Right lobe of liver (tissue), 6 donors: ENCODE measurements around the gene C3AR1. TPM values are rescaled to one million over a fixed set of nuclear protein-coding genes. Genes with fewer than 3 reads are reported as not detected.
A peak's percentile ranks its signal among the peaks of the same experiment; 100 is the strongest.
"Not testable (repeated sequence)": the region's sequence is repeated elsewhere in the genome, so short reads cannot be mapped to it uniquely, and the experiment has no call there.

Experiments used
- ATAC-seq, 4 donors: fragments of 200-7000 bp; cut with Tn5 transposase; one replicate each; pipeline ENCODE4 v1.9.1; 2020; ENCODE audit warnings: mild to moderate bottlenecking in 4 of 4, moderate library complexity in 4 of 4
- DNase-seq, 3 donors: peaks; one replicate each; pipeline ENCODE4 v3.0.0-alpha.2; 2020
- H3K27ac ChIP-seq, 3 donors: fragments of 200-600 bp; one replicate each; pipeline ENCODE4 v1.8.0; 2022
- H3K27me3 ChIP-seq, 2 donors: fragments of 200-600 bp; one replicate each; pipeline ENCODE4 v1.8.0; 2022
- H3K36me3 ChIP-seq, 4 donors: fragments of 200-600 bp; sonication (generic) in 1 of 4; one replicate each; pipeline versions ENCODE4 v1.5.1 to v1.8.0; 2017 to 2022; ENCODE audit warnings: control low read depth in 1 of 4
- H3K4me1 ChIP-seq, 4 donors: fragments of 200-600 bp; sonication (generic) in 1 of 4; one replicate each; pipeline versions ENCODE4 v1.5.1 to v1.8.0; 2017 to 2022; ENCODE audit warnings: control low read depth in 1 of 4
- H3K4me3 ChIP-seq, 3 donors: fragments of 200-600 bp; one replicate each; pipeline ENCODE4 v1.8.0; 2022
- H3K9me3 ChIP-seq, 4 donors: fragments of 200-600 bp; sonication (generic) in 1 of 4; one replicate each; pipeline versions ENCODE4 v1.5.1 to v1.8.0; 2017 to 2022; ENCODE audit warnings: control low read depth in 1 of 4
- CTCF ChIP-seq, 4 donors: fragments of 200-600 bp in 3 of 4; fragments of 450-650 bp in 1 of 4; IDR thresholded peaks; one replicate each; pipeline versions ENCODE4 v1.5.1 to v1.8.0; 2016 to 2022; ENCODE audit warnings: antibody characterized with exemption in 4 of 4, mild to moderate bottlenecking in 2 of 4
- POLR2A ChIP-seq: fragments of 450-650 bp; IDR thresholded peaks from one replicate; pipeline ENCODE4 v1.6.1; 2017; ENCODE audit warnings: antibody characterized with exemption, mild to moderate bottlenecking
- WGBS: methylation state at CpG from one replicate; pipeline ENCODE4 v1.1.6; 2018; ENCODE audit warnings: low coverage, low lambda C conversion rate; ENCODE audit not compliant: insufficient coverage; ENCODE audit errors: missing lambda C conversion rate; 5-methylcytosine and 5-hydroxymethylcytosine counted together
- intact Hi-C, 2 donors: fragments of 100-400 bp; cut with DNase I; formaldehyde crosslinking; loops; one replicate each; pipeline versions ENCODE4 v1.11.2 to v1.14.1; 2022
- total RNA-seq, 6 experiments: library from RNA; depleted of rRNA in 2 of 6; stranded (reverse); fragments of >200 nt in 2 of 6; fragmentation: NEBNext Ultra II Directional in 3 of 6; extraction: Animal tissue kit (Norgen Biotek cat#: 25700) in 3 of 6; gene quantifications; one replicate each; pipeline versions ENCODE4 v1.1.0 to v1.2.4, GENCODE V29; 2016 to 2023
- donor health status: DM: no; HTN: yes; CAD: no.
- donor health status: DM: no; HTN: no; CAD: no.
- donor health status: DM: no; HTN: no; CAD: no.
- donor health status: DM: no; HTN: yes; CAD: no.
- donor health status: DM: no; HTN: yes; CAD: no.

The C3AR1 gene
- total RNA-seq, 6 experiments from 2014 or later, result 2.0 to 11.9 (median 3.8) TPM

- ATAC-seq (no peak), DNase-seq (no peak)
- no peak overlapping the region for H3K27ac ChIP-seq
- no peaks in the 10 kb centered on the region for H3K27me3 ChIP-seq
- no peak overlapping the region for H3K4me3 ChIP-seq
- intact Hi-C loops, result loop anchor here in 1 of 2 donors (10.0 kb wide), 1 partner anchor 50 kb away; the partner anchor contains the start of gene NECAP1
- TF ChIP-seq CTCF (IDR thresholded peaks at IDR 0.05) (no peak), POLR2A (no peak)
- peaks cover 0 to 3% (median 0%) of the 10 kb centered on the region in 4 donors for H3K36me3 ChIP-seq
- peaks cover 0 to 46% (median 12%) of the 10 kb centered on the region in 4 donors for H3K4me1 ChIP-seq
- no peaks in the 10 kb centered on the region for H3K9me3 ChIP-seq
Observed at GRCh38 chr12:8034802-8035201, 31.4 kb downstream of the C3AR1 start.

GRCh38 chr12:8033153-8034044, 32.8 kb downstream of the C3AR1 start:
- WGBS, result 16% methylated on average over 3 of the region's 17 CpGs
- no peaks in the 10 kb centered on the region for H3K36me3 ChIP-seq
- H3K27ac ChIP-seq, result peak overlapping the region; percentile 80 to 94 (median 93)
- peaks cover 0 to 41% (median 10%) of the 10 kb centered on the region in 4 donors for H3K4me1 ChIP-seq
- peak overlapping the region; percentile 70 to 98 (median 97) for H3K4me3 ChIP-seq
- H3K27me3 ChIP-seq, result no peaks in the 10 kb centered on the region
- no peaks in the 10 kb centered on the region for H3K9me3 ChIP-seq
- TF ChIP-seq POLR2A (no peak), CTCF (IDR thresholded peaks at IDR 0.05) (no peak)
- intact Hi-C loops, result loop anchor here in 1 of 2 donors (10.0 kb wide), 1 partner anchor 51 kb away; the partner anchor contains the start of gene NECAP1
- peak in 2 of 3 donors; percentile 51 to 61 for DNase-seq
- peak; percentile 21 to 57 (median 40) for ATAC-seq

GRCh38 chr12:8032242-8033152, 33.7 kb downstream of the C3AR1 start, which contains the start of gene FOXJ2:
TSS of gene FOXJ2 (plus strand) at chr12:8032716. CDS start at chr12:8039833, 7,117 bp downstream.
- Histone ChIP-seq H3K27me3 (no peaks in the 10 kb centered on the region), H3K4me1 (peaks cover 0 to 37% (median 8%) of the 10 kb centered on the region in 4 donors), H3K36me3 (no peaks in the 10 kb centered on the region), H3K4me3 (peak within 1 kb of the TSS; percentile 70 to 98 (median 97)), H3K27ac (peak within 1 kb of the TSS; percentile 80 to 94 (median 93)), H3K9me3 (no peaks in the 10 kb centered on the region)
- peak; percentile 77 for TF ChIP-seq POLR2A
- no peak for TF ChIP-seq CTCF (IDR thresholded peaks at IDR 0.05)
- ATAC-seq (peak; percentile 86 to 96 (median 94)), DNase-seq (peak; percentile 87 to 89 (median 88))
- intact Hi-C loops, result loop anchor here in 1 of 2 donors (10.0 kb wide), 1 partner anchor 52 kb away; the partner anchor contains the start of gene NECAP1
- WGBS, result under 1% methylated on average over 34 of the region's 93 CpGs

DNA sequence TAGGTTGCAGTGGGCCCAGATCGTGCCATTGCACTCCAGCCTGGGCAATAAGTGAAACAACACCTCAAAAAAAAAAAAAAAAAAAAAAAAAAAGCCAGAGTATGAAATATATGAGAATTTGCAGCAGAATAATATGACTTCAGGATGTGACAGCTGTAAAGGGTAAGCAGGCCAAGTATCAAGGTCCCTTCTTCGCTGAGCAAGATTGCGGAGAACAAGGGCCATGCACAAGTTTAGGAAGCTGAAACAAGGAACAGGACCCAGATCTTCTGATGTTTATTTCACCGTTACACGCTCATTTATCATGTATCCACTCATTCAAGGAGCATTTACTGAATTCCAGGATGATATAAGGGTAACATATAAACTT, 34.3 kb downstream of the C3AR1 start:
- H3K36me3 ChIP-seq, result no peaks in the 10 kb centered on the region
- WGBS, result 33% methylated on average over 3 of the region's 5 CpGs
- peak overlapping the region; percentile 80 to 94 (median 93) for H3K27ac ChIP-seq
- no peak for DNase-seq
- H3K9me3 ChIP-seq, result no peaks in the 10 kb centered on the region
- no peak for ATAC-seq
- TF ChIP-seq POLR2A, result no peak
- no peak for TF ChIP-seq CTCF (IDR thresholded peaks at IDR 0.05)
- peak overlapping the region; percentile 70 to 98 (median 97) for H3K4me3 ChIP-seq
- intact Hi-C loops, result loop anchor here in 1 of 2 donors (10.0 kb wide), 1 partner anchor 53 kb away; the partner anchor contains the start of gene NECAP1
- peaks cover 0 to 37% (median 7%) of the 10 kb centered on the region in 4 donors for H3K4me1 ChIP-seq
- H3K27me3 ChIP-seq, result no peaks in the 10 kb centered on the region

GRCh38 chr12:8031017-8031416, 35.1 kb downstream of the C3AR1 start:
- DNase-seq, H3K9me3 ChIP-seq, ATAC-seq, H3K4me3 ChIP-seq, H3K36me3 ChIP-seq, H3K27ac ChIP-seq, H3K27me3 ChIP-seq: not testable (repeated sequence)
- peaks cover 0 to 31% (median 5%) of the 10 kb centered on the region in 4 donors for H3K4me1 ChIP-seq
- 92% methylated on average over 2 of the region's 23 CpGs for WGBS
- intact Hi-C loops, result loop anchor here in 1 of 2 donors (10.0 kb wide), 1 partner anchor 54 kb away; the partner anchor contains the start of gene NECAP1
